Right ventricle myocardium superior (tissue), 1 donor: Measurements from ENCODE around the gene ADD1. TPM values are rescaled to one million over a fixed set of nuclear protein-coding genes. Genes with fewer than 3 reads are reported as not detected.

Experiments
- ATAC-seq: fragments of 200-7000 bp; cut with Tn5 transposase; one replicate; pipeline ENCODE4 v1.9.1; 2020; ENCODE audit warnings: mild to moderate bottlenecking; ENCODE audit not compliant: poor library complexity
- DNase-seq: peaks from one replicate; pipeline ENCODE4 v3.0.0-alpha.2; 2020
- intact Hi-C: fragments of 100-400 bp; cut with DNase I; formaldehyde crosslinking; loops from one replicate; pipeline ENCODE4 v1.11.2; 2022
- total RNA-seq: library from RNA; stranded (reverse); fragmentation: NEBNext Ultra II Directional; extraction: Animal tissue kit (Norgen Biotek cat#: 25700); gene quantifications from one replicate; pipeline ENCODE4 v1.2.1, GENCODE V29; 2021
- donor health status: DM: no; HTN: yes; CAD: no; lungs with severe emphysema.

Gene ADD1
- total RNA-seq, 1 donor from 2014 or later, result 217 TPM

DNA sequence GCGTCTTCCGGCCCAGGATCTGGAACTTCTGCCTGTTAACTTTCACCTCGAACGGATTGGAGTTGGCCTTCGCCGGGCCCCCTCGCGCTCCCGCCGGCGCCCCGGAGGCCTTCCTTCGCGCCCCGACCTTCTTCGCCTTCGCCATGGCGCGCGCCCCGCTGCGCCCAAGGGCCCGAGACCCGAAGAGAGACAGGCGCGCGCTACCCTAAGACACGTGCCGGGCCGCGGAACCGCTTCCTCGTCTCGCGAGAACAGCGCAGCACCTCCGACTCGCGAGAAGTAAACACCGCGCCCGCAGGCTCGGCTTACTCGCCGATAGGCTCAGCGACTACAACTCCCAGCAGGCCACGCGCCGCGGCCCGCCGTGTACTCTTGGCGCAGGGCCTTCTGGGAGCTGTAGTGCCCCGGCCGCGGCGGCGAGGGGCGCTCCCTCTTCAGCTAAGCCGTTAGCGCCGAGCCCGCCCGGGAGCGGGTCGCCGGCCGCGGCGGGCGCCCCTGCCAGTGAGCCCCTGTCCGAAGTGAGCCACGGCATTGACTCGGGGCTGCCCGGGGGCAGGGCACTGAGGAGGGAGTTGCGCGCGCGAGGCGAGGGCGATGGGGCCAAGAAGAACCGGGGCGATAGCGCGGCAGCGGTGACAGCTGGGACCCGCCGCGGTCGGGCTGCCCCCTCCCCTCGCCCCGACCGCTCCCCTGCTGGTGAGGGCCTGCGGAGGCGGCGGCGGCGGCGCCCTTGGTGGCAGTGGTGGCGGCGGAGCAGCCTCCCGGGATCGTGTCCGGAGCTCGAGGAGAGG is 119.7 kb downstream of the ADD1 start, which contains the start of the genes GRK4 and NOP14:
TSS of gene GRK4 (plus strand) at position 397 of the 791 bp plus-strand sequence. CDS start 500 bp downstream, outside the sequence.
TSS of gene NOP14 (minus strand) at position 232 of the 791 bp plus-strand sequence. CDS start at position 145, 87 bp downstream.
- intact Hi-C loops, result no loop called here
- ATAC-seq (peak; percentile 98), DNase-seq (peak; percentile 99)

DNA sequence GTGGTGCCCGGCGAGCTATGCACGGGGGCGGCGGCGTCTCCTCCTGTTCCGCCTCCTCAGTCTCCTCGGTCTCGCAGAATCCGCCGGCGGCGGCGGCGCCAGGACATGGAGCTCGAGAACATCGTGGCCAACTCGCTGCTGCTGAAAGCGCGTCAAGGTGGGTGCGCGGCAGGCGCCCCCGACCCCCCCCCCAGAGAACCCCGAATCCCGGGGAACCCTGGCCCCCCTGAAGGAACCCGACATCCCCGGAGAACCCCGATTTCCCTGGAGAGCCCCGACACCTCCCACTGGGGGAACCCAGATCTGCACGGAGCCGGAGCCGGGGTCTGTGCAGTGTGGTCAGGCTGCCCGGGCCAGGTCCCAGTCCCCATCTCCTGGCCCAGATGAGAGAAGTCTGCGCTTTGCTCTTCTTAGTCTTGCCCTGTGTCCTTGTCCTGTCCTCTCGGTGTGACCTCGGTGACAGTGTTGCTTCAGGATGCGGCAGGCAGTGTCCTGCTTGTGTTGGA is 120.4 kb downstream of the ADD1 start:
- intact Hi-C loops, result no loop called here
- ATAC-seq, result peak; percentile 68
- peak; percentile 81 for DNase-seq

DNA sequence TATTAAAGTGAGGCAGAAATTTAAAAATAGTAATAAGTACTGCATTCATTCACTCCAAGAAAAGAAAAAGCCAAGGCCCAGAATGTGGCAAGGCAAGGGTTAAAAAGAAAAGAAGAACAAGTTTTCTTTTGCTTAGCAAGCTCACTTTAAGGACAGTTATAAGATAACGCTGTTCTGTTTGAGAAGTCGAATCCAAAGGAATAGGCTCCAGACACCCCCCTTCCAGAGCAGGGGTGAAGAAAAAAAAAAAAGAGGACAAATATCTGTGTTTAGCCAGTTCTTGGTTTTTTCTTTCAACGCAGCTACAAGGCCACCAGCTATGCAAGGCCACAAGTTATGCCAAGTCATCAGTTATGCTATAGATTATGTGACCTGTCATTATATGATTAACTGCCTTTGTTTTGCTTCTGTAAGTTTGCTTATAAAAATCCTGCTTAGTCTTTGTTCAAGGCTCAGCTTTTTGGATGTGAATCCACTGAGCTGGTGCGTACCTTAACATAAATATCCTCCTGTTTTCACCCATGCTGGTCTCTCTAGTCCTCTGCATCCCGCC is 121.1 kb downstream of the ADD1 start:
- intact Hi-C loops, result no loop called here
- ATAC-seq, result no peak
- no peak for DNase-seq

DNA sequence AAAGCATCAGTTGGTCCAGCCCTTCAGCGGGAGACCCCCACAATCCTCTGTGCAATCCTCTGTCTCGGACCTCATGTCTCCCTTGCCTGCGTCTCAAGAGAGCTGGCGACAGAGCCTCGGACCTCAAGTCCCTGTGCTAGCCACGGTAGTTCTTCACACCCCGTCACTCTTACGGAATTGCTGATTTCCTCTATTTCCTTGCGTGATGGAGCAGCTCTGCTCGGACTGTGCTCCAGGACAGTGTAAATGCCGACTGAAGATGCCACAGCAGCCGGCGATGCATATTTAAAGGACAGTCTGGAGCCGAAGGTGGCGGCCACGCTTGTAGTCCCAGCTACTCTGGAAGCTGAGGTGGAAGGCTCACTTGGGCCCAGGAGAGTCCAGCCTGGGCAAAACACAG is 121.6 kb downstream of the ADD1 start:
- DNase-seq (no peak), ATAC-seq (no peak)
- intact Hi-C loops, result no loop called here

DNA sequence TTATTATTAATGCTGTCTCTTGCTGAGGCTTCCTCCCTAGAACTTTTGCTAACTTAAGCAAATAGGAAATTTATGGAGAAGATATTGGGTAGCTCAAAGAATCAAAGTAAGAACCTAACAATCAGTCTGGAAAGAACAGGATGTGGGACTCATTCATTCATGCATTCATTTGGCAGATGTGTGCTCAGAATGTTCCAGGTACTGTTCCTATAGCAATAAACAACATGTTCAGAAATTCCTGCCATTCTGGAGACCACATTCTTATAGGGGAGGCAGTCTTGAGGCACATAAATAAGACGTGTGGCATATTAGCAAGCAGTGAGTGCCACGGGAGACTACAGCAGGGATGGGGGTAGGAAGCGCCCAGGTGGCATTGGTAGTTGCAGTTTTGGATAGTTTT is 124.7 kb downstream of the ADD1 start:
- DNase-seq (no peak), ATAC-seq (no peak)
- intact Hi-C loops, result no loop called here

DNA sequence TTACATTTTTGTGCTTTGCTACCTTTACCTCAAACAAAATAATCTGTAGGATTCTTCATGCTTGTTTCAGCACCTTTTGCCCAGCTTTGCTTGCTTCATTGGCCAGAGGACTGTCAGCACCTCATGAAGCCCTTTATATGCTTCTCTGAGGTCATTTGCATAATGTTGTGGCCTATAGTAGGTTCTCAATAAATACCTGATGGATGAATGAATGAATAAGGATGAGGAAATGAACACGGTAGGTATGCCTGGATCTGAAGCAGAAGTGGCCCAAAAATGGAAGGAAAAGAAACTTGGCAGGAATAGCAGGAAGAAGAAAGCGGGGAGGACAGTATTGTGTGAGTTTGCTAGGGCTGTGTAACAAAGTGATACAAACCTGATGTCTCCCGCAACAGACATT is 127.6 kb downstream of the ADD1 start:
- intact Hi-C loops, result no loop called here
- ATAC-seq (no peak), DNase-seq (no peak)

DNA sequence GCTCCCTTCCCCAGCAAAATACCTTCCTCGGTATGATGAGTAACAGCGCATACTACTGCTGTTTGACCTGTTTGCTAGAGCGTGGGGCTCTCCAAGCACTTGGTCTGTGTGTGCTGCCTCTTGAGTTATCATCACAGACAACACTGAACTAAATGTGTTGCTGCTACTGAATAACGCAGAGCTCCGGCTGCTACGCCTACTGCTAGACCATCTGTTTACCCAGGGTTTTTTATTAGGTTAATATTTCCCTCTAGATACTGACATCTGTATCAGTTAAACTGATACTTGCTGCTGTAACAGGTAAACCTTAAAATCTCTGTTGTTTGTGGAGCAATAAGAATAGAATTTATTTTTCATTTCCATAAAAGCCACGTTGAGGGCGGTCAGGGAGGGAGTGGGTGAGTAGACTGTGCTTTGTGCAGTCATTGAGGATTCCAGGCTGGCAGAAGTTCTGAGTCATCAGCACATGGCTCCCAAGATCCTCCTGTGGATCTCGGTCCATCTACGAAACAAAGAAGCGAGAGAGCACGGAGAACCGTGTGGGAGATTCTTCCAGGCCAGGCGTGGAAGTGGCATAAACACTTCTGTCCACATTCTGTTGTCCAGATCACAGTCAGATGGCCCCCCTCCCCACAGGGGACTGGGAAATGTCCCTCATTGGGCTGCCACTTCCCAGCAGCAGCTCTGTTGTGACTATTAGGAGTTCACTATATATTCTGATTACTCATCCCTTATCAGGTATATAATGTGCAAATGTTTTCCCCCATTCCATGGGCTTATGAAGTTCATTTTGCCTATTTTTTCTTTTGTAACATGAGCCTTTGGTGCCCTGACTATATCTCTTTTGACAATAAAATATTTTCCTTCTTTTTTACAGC is 133.8 kb downstream of the ADD1 start:
- DNase-seq (no peak), ATAC-seq (peak; percentile 62)

More for the DNA sequence above, 133.8 kb downstream of the ADD1 start:
- intact Hi-C loops, result no loop called here

Other genes starting within 250 kb of the ADD1 start
- gene TNIP2, start 87.5 kb upstream of the ADD1 start, total RNA-seq, result 25.9 TPM
- gene SH3BP2, start 50.8 kb upstream of the ADD1 start, total RNA-seq, result 24.9 TPM
- 20.7 TPM for gene NOP14, start 119.6 kb downstream of the ADD1 start, total RNA-seq
- 8.8 TPM for gene GRK4, start 119.7 kb downstream of the ADD1 start, total RNA-seq
- not detected for gene HTT-AS, start 230.7 kb downstream of the ADD1 start, total RNA-seq
- gene HTT, start 230.8 kb downstream of the ADD1 start, total RNA-seq, result 23.9 TPM